Trophoblast cell (in vitro differentiated cells and primary cell): ENCODE data around the gene VSIG2.
A peak's percentile ranks its signal among the peaks of the same experiment; 100 is the strongest.

Experiments used
- DNase-seq, 2 donors: peaks; one replicate each; pipeline ENCODE4 v3.0.0-alpha.2; 2016
- H2AFZ ChIP-seq: 2 replicates; pipeline ENCODE4 v1.6.1; 2013; ENCODE audit warnings: low read length, moderate library complexity, mild to moderate bottlenecking; ENCODE audit not compliant: insufficient read depth, poor library complexity
- H2AK5ac ChIP-seq: 2 replicates; pipeline ENCODE4 v1.6.1; 2013; ENCODE audit warnings: mild to moderate bottlenecking, low read length
- H2BK120ac ChIP-seq: 2 replicates; pipeline ENCODE4 v1.6.1; 2013; ENCODE audit warnings: low read length, mild to moderate bottlenecking, moderate library complexity; ENCODE audit not compliant: insufficient read depth, poor library complexity
- H2BK12ac ChIP-seq: 2 replicates; pipeline ENCODE4 v1.6.1; 2013; ENCODE audit warnings: mild to moderate bottlenecking, low read length, moderate library complexity
- H2BK5ac ChIP-seq: 2 replicates; pipeline ENCODE4 v1.6.1; 2013; ENCODE audit warnings: low read length, low read depth, moderate library complexity, mild to moderate bottlenecking; ENCODE audit not compliant: poor library complexity
- H3K14ac ChIP-seq: 2 replicates; pipeline ENCODE4 v1.6.1; 2013; ENCODE audit warnings: mild to moderate bottlenecking, low read length
- H3K18ac ChIP-seq: 2 replicates; pipeline ENCODE4 v1.6.1; 2013; ENCODE audit warnings: mild to moderate bottlenecking, low read length
- H3K23ac ChIP-seq: 2 replicates; pipeline ENCODE4 v1.6.1; 2013; ENCODE audit warnings: low read length
- H3K27ac ChIP-seq: 2 replicates; pipeline ENCODE4 v1.5.1; 2013; ENCODE audit warnings: low read depth, mild to moderate bottlenecking, inconsistent platforms, low read length, moderate library complexity
- H3K27me3 ChIP-seq: 2 replicates; pipeline ENCODE4 v1.6.1; 2013; ENCODE audit warnings: inconsistent platforms, mild to moderate bottlenecking, low read length, moderate library complexity; ENCODE audit not compliant: insufficient read depth
- H3K36me3 ChIP-seq, 2 experiments: 1 replicate in 1 of 2; 2 replicates in 1 of 2; pipeline ENCODE4 v1.6.1; 2013; ENCODE audit warnings: low read length in 2 of 2, mild to moderate bottlenecking in 2 of 2, moderate library complexity in 1 of 2; ENCODE audit not compliant: insufficient read depth in 2 of 2, control insufficient read depth in 1 of 2
- H3K4ac ChIP-seq: 2 replicates; pipeline ENCODE4 v1.6.1; 2013; ENCODE audit warnings: low read depth, mild to moderate bottlenecking, low read length, moderate library complexity
- H3K4me1 ChIP-seq, 2 experiments: 1 replicate in 1 of 2; 2 replicates in 1 of 2; pipeline ENCODE4 v1.6.1; 2013; ENCODE audit warnings: low read length in 2 of 2, mild to moderate bottlenecking in 2 of 2, moderate library complexity in 1 of 2; ENCODE audit not compliant: insufficient read depth in 2 of 2, control insufficient read depth in 1 of 2
- H3K4me2 ChIP-seq: 2 replicates; pipeline ENCODE4 v1.6.1; 2013; ENCODE audit warnings: inconsistent platforms, mild to moderate bottlenecking, low read length, moderate library complexity
- H3K4me3 ChIP-seq: 2 replicates; pipeline ENCODE4 v1.5.1; 2013; ENCODE audit warnings: mild to moderate bottlenecking, low read depth, low read length, inconsistent platforms
- H3K79me1 ChIP-seq: one replicate; pipeline ENCODE4 v1.6.1; 2013; ENCODE audit warnings: low read length
- H3K79me2 ChIP-seq: 2 replicates; pipeline ENCODE4 v1.6.1; 2013; ENCODE audit warnings: low read length, mild to moderate bottlenecking; ENCODE audit not compliant: control insufficient read depth, insufficient read depth, poor library complexity
- H3K9ac ChIP-seq: 2 replicates; pipeline ENCODE4 v1.6.1; 2013; ENCODE audit warnings: mild to moderate bottlenecking, low read length
- H3K9me3 ChIP-seq: 2 replicates; pipeline ENCODE4 v1.6.1; 2013; ENCODE audit warnings: low read depth, mild to moderate bottlenecking, control low read depth, inconsistent platforms, low read length; ENCODE audit not compliant: insufficient read depth
- H4K12ac ChIP-seq: 2 replicates; pipeline ENCODE4 v1.6.1; 2013; ENCODE audit warnings: low read depth, mild to moderate bottlenecking, low read length, moderate library complexity
- H4K8ac ChIP-seq: 2 replicates; pipeline ENCODE4 v1.6.1; 2013; ENCODE audit warnings: low read depth, mild to moderate bottlenecking, low read length, moderate library complexity
- H4K91ac ChIP-seq: one replicate; pipeline ENCODE4 v1.6.1; 2013; ENCODE audit warnings: low read depth, mild to moderate bottlenecking, low read length, moderate library complexity
- WGBS: extraction: QIAGEN DNeasy Blood & Tissue Kit; methylation state at CpG from one replicate; pipeline ENCODE4 v1.1.7; 2013; ENCODE audit warnings: missing lambda C conversion rate; ENCODE audit not compliant: insufficient read length, insufficient coverage; ENCODE audit errors: extremely low coverage; 5-methylcytosine and 5-hydroxymethylcytosine counted together

VSIG2 gene

GRCh38 chr11:124769806-124770774, 18.0 kb upstream of the VSIG2 start:
- Histone ChIP-seq H3K79me2 (no peaks in the 10 kb centered on the region), H3K4me1 (peaks cover 6 to 8% of the 10 kb centered on the region in 2 experiments), H2AFZ (no peak overlapping the region), H2BK5ac (peak overlapping the region; percentile 52), H3K18ac (no peak overlapping the region), H3K23ac (no peak overlapping the region), H4K12ac (no peak overlapping the region), H3K79me1 (peaks cover 7% of the 10 kb centered on the region), H2AK5ac (no peak overlapping the region), H3K9me3 (no peaks in the 10 kb centered on the region), H4K91ac (peak overlapping the region; percentile 45), H2BK12ac (no peak overlapping the region), H3K14ac (no peak overlapping the region), H2BK120ac (no peak overlapping the region), H3K27me3 (no peaks in the 10 kb centered on the region), H3K9ac (no peak overlapping the region), H3K27ac (peak overlapping the region; percentile 90), H4K8ac (no peak overlapping the region), H3K36me3 (peaks cover 1 to 8% of the 10 kb centered on the region in 2 experiments), H3K4ac (no peak overlapping the region), H3K4me2 (peak overlapping the region; percentile 6), H3K4me3 (no peak overlapping the region)
- no CpG with 5 or more reads among the region's 8 CpGs for WGBS
- DNase-seq, result peak; percentile 92 to 97

GRCh38 chr11:124768914-124769313, 16.9 kb upstream of the VSIG2 start:
- no peak overlapping the region for H2AFZ ChIP-seq
- H3K4me2 ChIP-seq, result no peak overlapping the region
- H2BK120ac ChIP-seq, result peak overlapping the region; percentile 97
- H4K8ac ChIP-seq, result peak overlapping the region; percentile 70
- H3K4me1 ChIP-seq, result peaks cover 6 to 8% of the 10 kb centered on the region in 2 experiments
- H3K4me3 ChIP-seq, result no peak overlapping the region
- no peaks in the 10 kb centered on the region for H3K9me3 ChIP-seq
- no peak overlapping the region for H3K9ac ChIP-seq
- H4K12ac ChIP-seq, result no peak overlapping the region
- no peaks in the 10 kb centered on the region for H3K79me2 ChIP-seq
- H2BK5ac ChIP-seq, result peak overlapping the region; percentile 93
- H3K27ac ChIP-seq, result peak overlapping the region; percentile 90
- H2BK12ac ChIP-seq, result peak overlapping the region; percentile 98
- peaks cover 1 to 6% of the 10 kb centered on the region in 2 experiments for H3K36me3 ChIP-seq
- H3K23ac ChIP-seq, result no peak overlapping the region
- no CpG with 5 or more reads among the region's 8 CpGs for WGBS
- H3K4ac ChIP-seq, result peak overlapping the region; percentile 76
- H2AK5ac ChIP-seq, result peak overlapping the region; percentile 99
- peak overlapping the region; percentile 96 for H4K91ac ChIP-seq
- DNase-seq, result peak in 1 of 2 donors; percentile 32
- peak overlapping the region; percentile 90 for H3K18ac ChIP-seq
- H3K79me1 ChIP-seq, result peaks cover 7% of the 10 kb centered on the region
- peak overlapping the region; percentile 92 for H3K14ac ChIP-seq
- H3K27me3 ChIP-seq, result no peaks in the 10 kb centered on the region

GRCh38 chr11:124766156-124766555, 14.1 kb upstream of the VSIG2 start:
- Histone ChIP-seq H3K4me1 (peaks cover 14 to 26% of the 10 kb centered on the region in 2 experiments), H2BK120ac (no peak overlapping the region), H2BK5ac (no peak overlapping the region), H3K14ac (no peak overlapping the region), H3K9ac (no peak overlapping the region), H3K27ac (no peak overlapping the region), H3K4me2 (no peak overlapping the region), H2AK5ac (no peak overlapping the region), H3K4me3 (no peak overlapping the region), H2AFZ (no peak overlapping the region), H4K91ac (no peak overlapping the region), H3K79me2 (no peaks in the 10 kb centered on the region), H4K12ac (no peak overlapping the region), H3K23ac (no peak overlapping the region), H3K4ac (no peak overlapping the region), H2BK12ac (no peak overlapping the region), H3K79me1 (peaks cover 10% of the 10 kb centered on the region), H3K27me3 (peaks cover 19% of the 10 kb centered on the region), H4K8ac (no peak overlapping the region), H3K36me3 (peaks cover 0 to 6% of the 10 kb centered on the region in 2 experiments), H3K9me3 (no peaks in the 10 kb centered on the region), H3K18ac (no peak overlapping the region)
- no CpG with 5 or more reads among the region's 2 CpGs for WGBS
- no peak for DNase-seq

GRCh38 chr11:124763156-124763947, 11.3 kb upstream of the VSIG2 start:
- peak; percentile 92 to 95 for DNase-seq
- no peak overlapping the region for H2BK5ac ChIP-seq
- no peak overlapping the region for H4K91ac ChIP-seq
- H3K4ac ChIP-seq, result peak overlapping the region; percentile 33
- no CpG with 5 or more reads among the region's 21 CpGs for WGBS
- H3K79me1 ChIP-seq, result peaks cover 2% of the 10 kb centered on the region
- peak overlapping the region; percentile 51 for H2BK12ac ChIP-seq
- H3K27me3 ChIP-seq, result peaks cover 47% of the 10 kb centered on the region
- no peaks in the 10 kb centered on the region for H3K79me2 ChIP-seq
- peaks cover 0 to 6% of the 10 kb centered on the region in 2 experiments for H3K36me3 ChIP-seq
- peak overlapping the region; percentile 34 for H3K4me3 ChIP-seq
- no peak overlapping the region for H3K23ac ChIP-seq
- peak overlapping the region; percentile 11 for H2BK120ac ChIP-seq
- H3K4me1 ChIP-seq, result peaks cover 16 to 35% of the 10 kb centered on the region in 2 experiments
- peak overlapping the region; percentile 63 for H3K4me2 ChIP-seq
- peak overlapping the region; percentile 81 for H2AFZ ChIP-seq
- H3K27ac ChIP-seq, result peak overlapping the region; percentile 31
- H3K14ac ChIP-seq, result peak overlapping the region; percentile 81
- no peak overlapping the region for H4K12ac ChIP-seq
- H4K8ac ChIP-seq, result peak overlapping the region; percentile 34
- H3K9me3 ChIP-seq, result peaks cover 5% of the 10 kb centered on the region
- H3K18ac ChIP-seq, result peak overlapping the region; percentile 41
- peak overlapping the region; percentile 0 for H3K9ac ChIP-seq
- peak overlapping the region; percentile 39 for H2AK5ac ChIP-seq
